Neural cell (in vitro differentiated cells): ENCODE measurements around the gene AMDHD2.
"Not testable (repeated sequence)": the region's sequence is repeated elsewhere in the genome, so short reads cannot be mapped to it uniquely, and the experiment has no call there.

Source experiments
- CTCF ChIP-seq: fragments of 450-650 bp; IDR thresholded peaks from 2 replicates; pipeline ENCODE4 v1.5.1; 2014; ENCODE audit warnings: antibody characterized with exemption, mild to moderate bottlenecking, moderate library complexity; ENCODE audit not compliant: poor library complexity, severe bottlenecking
- EP300 ChIP-seq: fragments of 450-650 bp; conservative IDR thresholded peaks from 2 replicates; pipeline ENCODE4 v1.6.1; 2014; ENCODE audit warnings: antibody characterized with exemption, mild to moderate bottlenecking, moderate library complexity; ENCODE audit not compliant: poor library complexity, severe bottlenecking
- EZH2 ChIP-seq: fragments of 200-600, 300-800 bp; shearing (Covaris generic), sonication (generic); IDR thresholded peaks from 2 replicates; pipeline ENCODE4 v1.6.1; 2014; ENCODE audit warnings: antibody characterized with exemption, low read length, borderline replicate concordance, mild to moderate bottlenecking; ENCODE audit not compliant: insufficient read depth, poor library complexity, severe bottlenecking
- POLR2AphosphoS5 ChIP-seq: IDR thresholded peaks from 2 replicates; pipeline ENCODE4 v1.6.1; 2012
- RAD21 ChIP-seq: fragments of 450-650 bp; conservative IDR thresholded peaks from 2 replicates; pipeline ENCODE4 v1.6.1; 2014; ENCODE audit warnings: antibody characterized with exemption, mild to moderate bottlenecking, moderate library complexity
- REST ChIP-seq: IDR thresholded peaks from 2 replicates; pipeline ENCODE4 v1.6.1; 2012; ENCODE audit warnings: borderline replicate concordance
- TAF1 ChIP-seq: IDR thresholded peaks from 2 replicates; pipeline ENCODE4 v1.6.1; 2012; ENCODE audit warnings: low read depth

DNA sequence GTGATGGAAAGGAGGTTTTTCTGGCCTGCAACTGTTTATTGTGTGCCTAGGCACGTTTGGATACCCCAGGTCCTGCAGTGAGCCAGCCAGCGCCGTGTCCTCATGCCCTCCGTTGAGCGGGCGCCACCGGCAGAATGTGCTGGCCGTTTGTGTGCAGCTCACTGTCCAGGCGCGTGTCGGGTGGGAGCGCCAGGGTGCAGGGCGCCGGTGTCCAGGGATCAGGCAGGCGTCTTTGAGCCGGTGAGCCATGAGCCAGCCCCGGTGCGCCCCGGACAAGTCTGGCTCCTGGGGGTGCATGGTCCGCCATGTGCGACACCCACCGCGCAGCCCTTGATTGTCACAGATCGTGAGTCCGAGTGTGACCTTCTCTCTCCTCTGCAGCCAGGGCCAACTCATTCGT, 56.9 kb downstream of the AMDHD2 start:
- not testable (repeated sequence) for TF ChIP-seq CTCF, POLR2AphosphoS5, REST, EZH2, EP300, RAD21, TAF1
